Subcutaneous adipose tissue (tissue), 4 donors: ENCODE data around the gene CPT1A. TPM values are rescaled to one million over a fixed set of nuclear protein-coding genes. Genes with fewer than 3 reads are reported as not detected.

ENCODE experiments used
- total RNA-seq, 4 donors: library from RNA; depleted of rRNA; stranded (reverse); fragments of >200 nt; gene quantifications; one replicate each; pipeline ENCODE4 v1.1.0, GENCODE V29; 2016
- TF ChIP-seq, protein P1 (sequence below): fragments of 450-650 bp; IDR thresholded peaks from one replicate; pipeline ENCODE4 v1.5.1; 2016; ENCODE audit warnings: low read depth, mild to moderate bottlenecking, control low read depth, antibody characterized with exemption, moderate library complexity

The CPT1A gene
- total RNA-seq, 4 donors from 2014 or later, result 26.6 to 47.9 (median 35.8) TPM

GRCh38 chr11:68763181-68763721 is 78.5 kb downstream of the CPT1A start:
- TF ChIP-seq, protein P1, sequence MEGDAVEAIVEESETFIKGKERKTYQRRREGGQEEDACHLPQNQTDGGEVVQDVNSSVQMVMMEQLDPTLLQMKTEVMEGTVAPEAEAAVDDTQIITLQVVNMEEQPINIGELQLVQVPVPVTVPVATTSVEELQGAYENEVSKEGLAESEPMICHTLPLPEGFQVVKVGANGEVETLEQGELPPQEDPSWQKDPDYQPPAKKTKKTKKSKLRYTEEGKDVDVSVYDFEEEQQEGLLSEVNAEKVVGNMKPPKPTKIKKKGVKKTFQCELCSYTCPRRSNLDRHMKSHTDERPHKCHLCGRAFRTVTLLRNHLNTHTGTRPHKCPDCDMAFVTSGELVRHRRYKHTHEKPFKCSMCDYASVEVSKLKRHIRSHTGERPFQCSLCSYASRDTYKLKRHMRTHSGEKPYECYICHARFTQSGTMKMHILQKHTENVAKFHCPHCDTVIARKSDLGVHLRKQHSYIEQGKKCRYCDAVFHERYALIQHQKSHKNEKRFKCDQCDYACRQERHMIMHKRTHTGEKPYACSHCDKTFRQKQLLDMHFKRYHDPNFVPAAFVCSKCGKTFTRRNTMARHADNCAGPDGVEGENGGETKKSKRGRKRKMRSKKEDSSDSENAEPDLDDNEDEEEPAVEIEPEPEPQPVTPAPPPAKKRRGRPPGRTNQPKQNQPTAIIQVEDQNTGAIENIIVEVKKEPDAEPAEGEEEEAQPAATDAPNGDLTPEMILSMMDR, result no peak

- TF ChIP-seq, protein P1, result no peak
These were observed 79.2 kb downstream of the CPT1A start for GRCh38 chr11:68762481-68762880.

- TF ChIP-seq, protein P1, result no peak
These were observed 79.9 kb downstream of the CPT1A start for GRCh38 chr11:68761801-68762200.

DNA sequence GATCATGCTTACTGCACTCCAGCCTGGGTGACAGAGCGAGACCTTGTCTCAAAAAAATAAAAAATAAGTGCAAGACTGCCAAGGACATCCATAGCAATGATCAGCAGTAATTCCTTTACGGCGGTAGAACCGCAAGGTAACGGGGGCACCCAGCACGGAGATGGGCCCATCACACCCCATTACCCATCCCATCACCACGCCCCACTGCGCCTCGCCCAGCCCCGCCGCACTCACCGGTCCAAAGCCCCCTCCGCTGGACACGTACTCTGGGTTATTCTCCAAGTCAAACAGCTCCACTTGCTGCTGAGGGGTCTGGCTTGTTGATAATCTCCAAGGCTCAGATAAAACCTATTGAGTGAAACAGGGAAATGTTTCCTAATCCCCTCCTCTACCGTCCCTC is 81.7 kb downstream of the CPT1A start:
- TF ChIP-seq, protein P1, result no peak

DNA sequence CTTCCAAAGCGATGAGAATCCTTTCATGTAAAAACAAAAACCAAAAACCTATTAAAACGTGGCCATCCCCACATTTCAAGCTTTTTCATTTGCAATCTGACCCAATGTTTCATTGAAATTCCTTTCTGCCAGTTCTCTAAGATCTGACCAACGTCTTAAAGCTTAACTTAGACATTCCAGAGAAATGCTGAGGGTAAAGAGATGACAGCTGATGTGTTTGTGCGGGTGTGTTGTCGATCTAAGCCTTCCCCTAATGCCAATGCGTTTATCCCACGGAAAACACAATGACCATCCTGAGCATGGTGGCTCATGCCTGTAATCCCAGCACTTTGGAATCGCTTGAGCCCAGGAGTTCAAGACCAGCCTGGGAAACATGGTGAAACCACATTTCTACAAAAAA is 84.0 kb downstream of the CPT1A start:
- TF ChIP-seq, protein P1, result no peak

DNA sequence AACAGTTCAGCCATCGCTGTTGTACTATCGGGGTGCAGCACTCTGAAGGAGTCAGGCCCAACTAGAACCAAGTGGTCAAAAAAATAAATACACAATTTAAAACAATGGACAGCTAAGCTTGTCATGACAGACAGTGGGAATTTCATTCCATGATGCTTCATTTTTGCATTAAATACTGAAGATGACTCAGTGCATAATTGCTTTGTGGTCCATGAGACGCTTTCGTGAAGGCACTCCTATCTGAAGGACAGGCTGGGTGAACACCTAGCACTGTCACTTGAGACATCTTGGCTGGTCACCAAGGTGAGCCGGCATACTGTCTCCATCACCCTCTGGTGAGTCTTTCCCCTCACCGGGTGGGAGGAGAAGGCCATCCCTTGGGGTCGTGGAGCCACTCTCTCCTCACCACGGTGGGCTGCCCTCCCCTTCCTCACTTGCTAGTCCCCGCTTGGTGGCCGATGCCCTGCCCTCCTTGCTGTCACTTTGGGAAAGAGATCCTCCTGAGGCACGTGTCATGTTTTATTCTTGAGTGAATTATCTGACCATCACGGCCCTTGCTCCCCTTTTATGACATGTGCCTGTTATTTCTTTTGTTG is 85.4 kb downstream of the CPT1A start:
- TF ChIP-seq, protein P1, result no peak

DNA sequence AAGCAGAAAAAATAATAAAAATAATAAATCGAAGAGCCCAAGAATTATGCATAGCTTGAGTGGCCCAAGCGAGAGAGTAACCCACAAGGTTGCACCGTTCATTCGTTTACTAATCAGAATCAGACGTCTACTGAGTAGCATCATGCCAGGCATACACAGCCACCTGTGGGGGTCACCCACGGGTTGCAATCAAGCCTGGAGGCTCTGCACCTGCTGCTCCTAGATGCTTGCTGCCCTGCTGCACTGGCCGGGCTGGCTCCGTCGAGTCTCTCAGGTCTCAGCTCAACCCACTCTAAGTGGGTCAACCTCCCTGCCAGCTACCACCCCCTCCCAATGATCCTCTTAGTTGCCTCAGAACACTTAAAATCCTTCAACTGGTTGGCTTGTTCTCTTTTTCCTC is 88.4 kb downstream of the CPT1A start:
- TF ChIP-seq, protein P1, result no peak
